ENCODE results near the gene CRAT.
A peak's percentile ranks its signal among the peaks of the same experiment; 100 is the strongest.

Gene CRAT

GRCh38 chr9:129080601-129081387, 29.8 kb downstream of the CRAT start, which contains the start of gene DOLPP1:
DOLPP1 (plus strand) TSS chr9:129081111; CDS start chr9:129081132, 21 bp downstream.
- H3K27ac ChIP-seq (ENCODE audit: low read length), result peak within 1 kb of the TSS; percentile 85
- peak within 1 kb of the TSS; percentile 76 for H3K4me2 ChIP-seq (ENCODE audit: insufficient read depth, low read length)
- peak within 1 kb of the TSS; percentile 94 for H2AFZ ChIP-seq (ENCODE audit: low read depth, low read length)
- H4K20me1 ChIP-seq (ENCODE audit: insufficient read depth, low read length), result peaks cover 24% of the 10 kb centered on the region
- H3K9me3 ChIP-seq (ENCODE audit: insufficient read depth, low read length, severe bottlenecking), result no peaks in the 10 kb centered on the region
- H3K9ac ChIP-seq (ENCODE audit: low read depth, low read length), result peak within 1 kb of the TSS; percentile 84
- H3K4me3 ChIP-seq (ENCODE audit: low read depth in 1 of 2, low read length in 2 of 2), result peak within 1 kb of the TSS; percentile 91 to 96
- TF ChIP-seq EZH2 (IDR thresholded peaks at IDR 0.05; ENCODE audit: borderline replicate concordance, low read depth, low read length, severe bottlenecking), result peak; percentile 94
- no peak for TF ChIP-seq CTCF (IDR thresholded peaks at IDR 0.05; ENCODE audit: borderline replicate concordance, extremely low read depth, low read length, poor library complexity, severe bottlenecking)
- DNase-seq (peak; percentile 99), ATAC-seq (ENCODE audit: insufficient read depth, low read depth) (peak; percentile 95)
- peaks cover 37% of the 10 kb centered on the region for H3K4me1 ChIP-seq (ENCODE audit: insufficient read depth, low read length)
- H3K79me2 ChIP-seq (ENCODE audit: insufficient read depth, low read length), result peaks cover 28% of the 10 kb centered on the region
- peaks cover 25% of the 10 kb centered on the region for H3K36me3 ChIP-seq (ENCODE audit: insufficient read depth, low read length)
- no peaks in the 10 kb centered on the region for H3K27me3 ChIP-seq (ENCODE audit: insufficient read depth, low read length, poor library complexity)

DNA sequence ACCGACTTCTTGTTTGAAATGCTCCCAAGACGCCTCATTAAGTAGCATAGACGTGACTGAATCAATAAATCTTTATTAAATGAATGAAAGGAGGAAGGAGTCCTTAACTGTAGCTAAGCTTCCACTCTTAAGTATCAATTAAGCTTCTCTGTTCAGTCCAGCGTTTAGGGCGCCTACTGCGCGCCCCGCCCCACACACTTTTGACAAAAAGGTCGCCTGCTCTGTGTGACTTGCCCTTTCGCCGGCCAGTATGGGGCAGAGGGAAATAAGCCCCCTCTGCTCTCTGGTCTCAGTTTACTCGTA, 30.3 kb downstream of the CRAT start:
- DNase-seq, result no peak
- Histone ChIP-seq H3K9me3 (ENCODE audit: insufficient read depth, low read length, severe bottlenecking) (no peaks in the 10 kb centered on the region), H3K36me3 (ENCODE audit: insufficient read depth, low read length) (peaks cover 20% of the 10 kb centered on the region), H2AFZ (ENCODE audit: low read depth, low read length) (peak overlapping the region; percentile 77), H3K4me2 (ENCODE audit: insufficient read depth, low read length) (peak overlapping the region; percentile 76), H3K79me2 (ENCODE audit: insufficient read depth, low read length) (peaks cover 28% of the 10 kb centered on the region), H3K4me3 (ENCODE audit: low read depth in 1 of 2, low read length in 2 of 2) (peak overlapping the region; percentile 2 to 96; a peak in 3 of 4 replicates), H3K27ac (ENCODE audit: low read length) (peak overlapping the region; percentile 8; the same call in 1 of the 2 replicates), H4K20me1 (ENCODE audit: insufficient read depth, low read length) (peaks cover 24% of the 10 kb centered on the region), H3K4me1 (ENCODE audit: insufficient read depth, low read length) (peaks cover 37% of the 10 kb centered on the region), H3K9ac (ENCODE audit: low read depth, low read length) (peak overlapping the region; percentile 36), H3K27me3 (ENCODE audit: insufficient read depth, low read length, poor library complexity) (no peaks in the 10 kb centered on the region)
- no peak for ATAC-seq (ENCODE audit: insufficient read depth, low read depth)
- no peak for TF ChIP-seq CTCF (IDR thresholded peaks at IDR 0.05; ENCODE audit: borderline replicate concordance, extremely low read depth, low read length, poor library complexity, severe bottlenecking)
- TF ChIP-seq EZH2 (IDR thresholded peaks at IDR 0.05; ENCODE audit: borderline replicate concordance, low read depth, low read length, severe bottlenecking), result no peak

- Histone ChIP-seq H3K4me3 (ENCODE audit: low read depth in 1 of 2, low read length in 2 of 2) (peak overlapping the region in 1 of 2 experiments; percentile 96; a peak in 3 of 4 replicates), H3K36me3 (ENCODE audit: insufficient read depth, low read length) (peaks cover 16% of the 10 kb centered on the region), H4K20me1 (ENCODE audit: insufficient read depth, low read length) (peaks cover 24% of the 10 kb centered on the region), H3K27me3 (ENCODE audit: insufficient read depth, low read length, poor library complexity) (no peaks in the 10 kb centered on the region), H3K4me1 (ENCODE audit: insufficient read depth, low read length) (peaks cover 37% of the 10 kb centered on the region), H3K27ac (ENCODE audit: low read length) (no peak overlapping the region), H3K79me2 (ENCODE audit: insufficient read depth, low read length) (peaks cover 28% of the 10 kb centered on the region), H3K9me3 (ENCODE audit: insufficient read depth, low read length, severe bottlenecking) (no peaks in the 10 kb centered on the region), H2AFZ (ENCODE audit: low read depth, low read length) (peak overlapping the region; percentile 77), H3K9ac (ENCODE audit: low read depth, low read length) (peak overlapping the region; percentile 36), H3K4me2 (ENCODE audit: insufficient read depth, low read length) (peak overlapping the region; percentile 76)
- no peak for ATAC-seq (ENCODE audit: insufficient read depth, low read depth)
- TF ChIP-seq CTCF (IDR thresholded peaks at IDR 0.05; ENCODE audit: borderline replicate concordance, extremely low read depth, low read length, poor library complexity, severe bottlenecking) (no peak), EZH2 (IDR thresholded peaks at IDR 0.05; ENCODE audit: borderline replicate concordance, low read depth, low read length, severe bottlenecking) (no peak)
- no peak for DNase-seq
Measured at GRCh38 chr9:129079829-129080228, 30.8 kb downstream of the CRAT start.
